K562 (cell line): ENCODE measurements around the gene B9D2. TPM values are rescaled to one million over a fixed set of nuclear protein-coding genes. Genes with fewer than 3 reads are reported as not detected.

Experiments
- BRF1 ChIP-seq: IDR thresholded peaks from 3 replicates; pipeline ENCODE4 v1.6.1; 2011; ENCODE audit warnings: borderline replicate concordance, mild to moderate bottlenecking; ENCODE audit not compliant: insufficient read length; ENCODE audit errors: extremely low read depth
- CEBPG ChIP-seq, 3 experiments: fragments of 200-800 bp in 1 of 3; sonication (Bioruptor generic) in 1 of 3; sonication (generic) in 1 of 3; formaldehyde crosslinking in 1 of 3; IDR thresholded peaks in 2 of 3; conservative IDR thresholded peaks in 1 of 3; 2 replicates each; pipeline versions ENCODE4 v1.6.1 to v1.8.0; 2016 to 2022; ENCODE audit warnings: missing compliant biosample characterization in 2 of 3, missing genetic modification characterization in 2 of 3, mild to moderate bottlenecking in 1 of 3, missing genetic modification reagents in 1 of 3
- GABPB2 ChIP-seq: fragments of 250-450 bp; sonication (Bioruptor Pico); conservative IDR thresholded peaks from 2 replicates; pipeline ENCODE4 v1.5.1; 2021; ENCODE audit warnings: mild to moderate bottlenecking
- HNRNPH1 ChIP-seq: fragments of 200-400 bp; formaldehyde crosslinking; optimal IDR thresholded peaks from 2 replicates; pipeline ENCODE3; 2017; ENCODE audit warnings: low read depth, mild to moderate bottlenecking, low read length, moderate library complexity
- MAZ ChIP-seq, 2 experiments: fragments of 450-650 bp in 1 of 2; sonication (generic) in 1 of 2; formaldehyde crosslinking; IDR thresholded peaks in 1 of 2; conservative IDR thresholded peaks in 1 of 2; 2 replicates each; pipeline versions ENCODE4 v1.4.0 to v1.5.0; 2020; ENCODE audit warnings: mild to moderate bottlenecking in 1 of 2, missing genetic modification reagents in 1 of 2
- MTA2 ChIP-seq: fragments of 450-650 bp; IDR thresholded peaks from 2 replicates; pipeline ENCODE4 v1.6.1; 2016; ENCODE audit warnings: low read depth
- RBFOX2 ChIP-seq: fragments of 200-400 bp; formaldehyde crosslinking; IDR thresholded peaks from 2 replicates; pipeline ENCODE4 v1.6.1; 2017; ENCODE audit warnings: low read depth, mild to moderate bottlenecking, low read length, moderate library complexity
- RHOXF2B ChIP-seq: fragments of 250-450 bp; sonication (Bioruptor Pico); conservative IDR thresholded peaks from 2 replicates; pipeline ENCODE4 v1.5.1; 2021
- SAFB ChIP-seq: fragments of 200-400 bp; formaldehyde crosslinking; IDR thresholded peaks from 2 replicates; pipeline ENCODE4 v1.6.1; 2017; ENCODE audit warnings: low read depth, low read length, borderline replicate concordance
- SAP30 ChIP-seq: fragments of 200-600 bp; sonication (generic); IDR thresholded peaks from 2 replicates; pipeline ENCODE4 v1.6.1; 2012; ENCODE audit warnings: borderline replicate concordance, low read depth, mild to moderate bottlenecking, moderate library complexity, low read length, control low read depth, inconsistent platforms; ENCODE audit not compliant: insufficient read depth, poor library complexity, severe bottlenecking
- SMAD3 ChIP-seq: fragments of 450-650 bp; formaldehyde crosslinking; conservative IDR thresholded peaks from 2 replicates; pipeline ENCODE4 v1.4.0; 2020; ENCODE audit warnings: mild to moderate bottlenecking
- TRIM24 ChIP-seq, 2 experiments: fragments of 450-650 bp; IDR thresholded peaks; 2 replicates each; pipeline ENCODE4 v1.6.1; 2016
- VEZF1 ChIP-seq: fragments of 200-800 bp; sonication (Bioruptor generic); IDR thresholded peaks from 2 replicates; pipeline ENCODE4 v1.6.1; 2017; ENCODE audit warnings: missing genetic modification characterization, missing compliant biosample characterization
- ZBTB5 ChIP-seq: fragments of 450-650 bp; IDR thresholded peaks from 2 replicates; pipeline ENCODE4 v1.6.1; 2017; ENCODE audit warnings: antibody characterized with exemption
- ZKSCAN3 ChIP-seq: fragments of 250-450 bp; sonication (Bioruptor Pico); IDR thresholded peaks from 2 replicates; pipeline ENCODE4 v1.4.0; 2020
- ZNF263 ChIP-seq: sonication (generic); formaldehyde crosslinking; IDR thresholded peaks from 2 replicates; pipeline ENCODE4 v1.8.0; 2022; ENCODE audit warnings: mild to moderate bottlenecking, missing genetic modification reagents, borderline replicate concordance
- ZNF695 ChIP-seq: fragments of 450-650 bp; formaldehyde crosslinking; IDR thresholded peaks from 2 replicates; pipeline ENCODE4 v1.4.0; 2020; ENCODE audit warnings: mild to moderate bottlenecking, moderate library complexity
- polyA plus RNA-seq, 8 experiments: library from polyadenylated mRNA; depleted of rRNA in 4 of 8; stranded (reverse) in 5 of 8; unstranded in 3 of 8; fragments of >200 nt; fragmentation: Nextera tagmentation in 2 of 8; fragmentation: Illumina TruSeq in 1 of 8; extraction: Ambion mirVana in 2 of 8; extraction: Trizol in 1 of 8; gene quantifications; 2 replicates each; pipeline versions ENCODE4 v1.2.1 to v1.2.3, GENCODE V29; 2011 to 2014; ENCODE audit warnings: inconsistent platforms in 1 of 8, missing spikeins in 1 of 8
- total RNA-seq, 7 experiments: library from RNA; depleted of rRNA in 6 of 7; stranded (reverse); fragments of >200 nt in 6 of 7; fragmentation: Illumina TruSeq in 2 of 7; extraction: Trizol in 2 of 7; gene quantifications; 2 replicates each; pipeline versions ENCODE4 v1.2.1 to v1.2.3, GENCODE V29; 2011 to 2021; ENCODE audit warnings: low replicate concordance in 1 of 7
- TF ChIP-seq, protein P1 (sequence below): sonication (generic); formaldehyde crosslinking; IDR thresholded peaks from 2 replicates; pipeline ENCODE4 v1.8.1; 2023; ENCODE audit warnings: mild to moderate bottlenecking, missing genetic modification reagents
- TF ChIP-seq, protein P2 (sequence below), 2 experiments: fragments of 200-800 bp in 1 of 2; sonication (Bioruptor generic) in 1 of 2; sonication (generic) in 1 of 2; formaldehyde crosslinking in 1 of 2; IDR thresholded peaks in 1 of 2; conservative IDR thresholded peaks in 1 of 2; 2 replicates each; pipeline versions ENCODE4 v1.5.0 to v1.6.1; 2016 to 2020; ENCODE audit warnings: missing compliant biosample characterization in 1 of 2, missing genetic modification characterization in 1 of 2, missing genetic modification reagents in 1 of 2

The B9D2 gene
- total and polyA plus RNA-seq, 9 of the 15 experiments (the other 6 are each of a cell fraction or from before 2014, with no cell fraction given) = 0.83 to 6.9 (median 2.8) TPM

DNA sequence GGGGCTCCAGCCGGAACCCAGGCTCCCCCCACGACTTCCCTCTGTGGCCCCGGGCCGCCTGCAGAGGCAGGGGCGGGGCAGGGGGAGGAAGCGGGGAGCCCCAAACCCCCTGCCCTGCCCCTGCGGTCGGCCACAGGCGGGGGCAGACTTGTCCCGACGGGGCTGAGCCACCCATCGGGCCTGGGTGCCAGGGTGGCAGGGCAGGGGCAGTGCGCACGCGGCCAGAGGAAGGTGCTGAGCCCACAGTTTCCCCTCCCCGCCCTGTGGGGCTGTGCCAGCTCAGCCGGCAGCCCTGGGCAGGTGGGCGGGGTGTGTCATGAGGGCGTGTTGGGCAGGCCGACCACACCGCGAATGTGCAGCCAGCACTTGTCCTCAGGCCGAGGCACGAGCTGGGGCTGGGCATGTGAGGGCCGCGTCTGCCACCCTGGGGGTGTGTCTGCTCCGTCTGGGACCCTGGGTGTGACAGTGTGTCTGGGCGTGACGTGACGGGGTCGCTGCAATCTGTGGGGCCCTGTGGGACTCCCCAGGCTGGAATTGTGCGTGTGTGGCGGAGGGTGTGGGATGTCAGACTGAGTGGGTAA, 36.3 kb downstream of the B9D2 start (continued):
- TF ChIP-seq ZBTB5 = no peak
- no peak for TF ChIP-seq MTA2
- peak in 1 of 2 experiments; percentile 76; a peak in 2 of 4 replicates for TF ChIP-seq MAZ (CRISPR knock-in tag; conservative IDR thresholded peaks at IDR 0.05 in 1 of 2, IDR thresholded peaks at IDR 0.05 in 1 of 2)
- no peak for TF ChIP-seq SAFB
- TF ChIP-seq GABPB2 (CRISPR knock-in tag) = no peak
- no peak for TF ChIP-seq TRIM24 (IDR thresholded peaks at IDR 0.05)
- TF ChIP-seq, protein P1, sequence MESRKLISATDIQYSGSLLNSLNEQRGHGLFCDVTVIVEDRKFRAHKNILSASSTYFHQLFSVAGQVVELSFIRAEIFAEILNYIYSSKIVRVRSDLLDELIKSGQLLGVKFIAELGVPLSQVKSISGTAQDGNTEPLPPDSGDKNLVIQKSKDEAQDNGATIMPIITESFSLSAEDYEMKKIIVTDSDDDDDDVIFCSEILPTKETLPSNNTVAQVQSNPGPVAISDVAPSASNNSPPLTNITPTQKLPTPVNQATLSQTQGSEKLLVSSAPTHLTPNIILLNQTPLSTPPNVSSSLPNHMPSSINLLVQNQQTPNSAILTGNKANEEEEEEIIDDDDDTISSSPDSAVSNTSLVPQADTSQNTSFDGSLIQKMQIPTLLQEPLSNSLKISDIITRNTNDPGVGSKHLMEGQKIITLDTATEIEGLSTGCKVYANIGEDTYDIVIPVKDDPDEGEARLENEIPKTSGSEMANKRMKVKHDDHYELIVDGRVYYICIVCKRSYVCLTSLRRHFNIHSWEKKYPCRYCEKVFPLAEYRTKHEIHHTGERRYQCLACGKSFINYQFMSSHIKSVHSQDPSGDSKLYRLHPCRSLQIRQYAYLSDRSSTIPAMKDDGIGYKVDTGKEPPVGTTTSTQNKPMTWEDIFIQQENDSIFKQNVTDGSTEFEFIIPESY (CRISPR knock-in tag) = peak; percentile 67
- TF ChIP-seq RHOXF2B = no peak
- no peak for TF ChIP-seq BRF1
- TF ChIP-seq ZNF263 (CRISPR knock-in tag) = no peak
- TF ChIP-seq, protein P2, sequence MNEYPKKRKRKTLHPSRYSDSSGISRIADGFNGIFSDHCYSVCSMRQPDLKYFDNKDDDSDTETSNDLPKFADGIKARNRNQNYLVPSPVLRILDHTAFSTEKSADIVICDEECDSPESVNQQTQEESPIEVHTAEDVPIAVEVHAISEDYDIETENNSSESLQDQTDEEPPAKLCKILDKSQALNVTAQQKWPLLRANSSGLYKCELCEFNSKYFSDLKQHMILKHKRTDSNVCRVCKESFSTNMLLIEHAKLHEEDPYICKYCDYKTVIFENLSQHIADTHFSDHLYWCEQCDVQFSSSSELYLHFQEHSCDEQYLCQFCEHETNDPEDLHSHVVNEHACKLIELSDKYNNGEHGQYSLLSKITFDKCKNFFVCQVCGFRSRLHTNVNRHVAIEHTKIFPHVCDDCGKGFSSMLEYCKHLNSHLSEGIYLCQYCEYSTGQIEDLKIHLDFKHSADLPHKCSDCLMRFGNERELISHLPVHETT (CRISPR knock-in tag; conservative IDR thresholded peaks at IDR 0.05 in 1 of 2, IDR thresholded peaks at IDR 0.05 in 1 of 2) = no peak
- peak; percentile 54 for TF ChIP-seq RBFOX2
- no peak for TF ChIP-seq SMAD3 (CRISPR knock-in tag)
- peak; percentile 68; the same call in 1 of the 2 replicates for TF ChIP-seq VEZF1 (CRISPR knock-in tag)
- no peak for TF ChIP-seq ZNF695 (CRISPR knock-in tag)
- TF ChIP-seq SAP30 = no peak
- no peak for TF ChIP-seq ZKSCAN3 (CRISPR knock-in tag)
- no peak for TF ChIP-seq HNRNPH1
- no peak for TF ChIP-seq CEBPG (CRISPR knock-in tag; IDR thresholded peaks at IDR 0.05)
- TF ChIP-seq CEBPG (tag; conservative IDR thresholded peaks at IDR 0.05 in 1 of 2, IDR thresholded peaks at IDR 0.05 in 1 of 2) = no peak
